ENCODE measurements around the gene PDE4D. TPM values are rescaled to one million over a fixed set of nuclear protein-coding genes. Genes with fewer than 3 reads are reported as not detected.

The PDE4D gene
- total RNA-seq, 4 donors from 2014 or later: 15.9 to 66.3 (median 48.7) TPM

- Histone ChIP-seq H3K27me3 (no peaks in the 10 kb centered on the region), H3K9me3 (no peaks in the 10 kb centered on the region), H3K4me3 (no peak overlapping the region), H3K4me1 (peaks cover 0 to 8% (median 0%) of the 10 kb centered on the region in 4 donors), H3K36me3 (no peaks in the 10 kb centered on the region), H3K27ac (no peak overlapping the region)
- 66 to 69% methylated on average over 4 of the region's 4 CpGs for WGBS, 2 donors
- no peak for TF ChIP-seq EP300 (IDR thresholded peaks at IDR 0.05)
- no peak for DNase-seq (ENCODE audit: low spot score in 2 of 2)
Measured at GRCh38 chr5:59604111-59604510, 289.4 kb downstream of the PDE4D start.

- 40 to 56% methylated on average over 3 of the region's 3 CpGs for WGBS, 2 donors
Measured at GRCh38 chr5:59600998-59601397, 292.5 kb downstream of the PDE4D start.

GRCh38 chr5:59600153-59600552 is 293.4 kb downstream of the PDE4D start:
- TF ChIP-seq EP300 (IDR thresholded peaks at IDR 0.05): no peak
- TF ChIP-seq POLR2A (IDR thresholded peaks at IDR 0.05): no peak
- TF ChIP-seq, protein P1, sequence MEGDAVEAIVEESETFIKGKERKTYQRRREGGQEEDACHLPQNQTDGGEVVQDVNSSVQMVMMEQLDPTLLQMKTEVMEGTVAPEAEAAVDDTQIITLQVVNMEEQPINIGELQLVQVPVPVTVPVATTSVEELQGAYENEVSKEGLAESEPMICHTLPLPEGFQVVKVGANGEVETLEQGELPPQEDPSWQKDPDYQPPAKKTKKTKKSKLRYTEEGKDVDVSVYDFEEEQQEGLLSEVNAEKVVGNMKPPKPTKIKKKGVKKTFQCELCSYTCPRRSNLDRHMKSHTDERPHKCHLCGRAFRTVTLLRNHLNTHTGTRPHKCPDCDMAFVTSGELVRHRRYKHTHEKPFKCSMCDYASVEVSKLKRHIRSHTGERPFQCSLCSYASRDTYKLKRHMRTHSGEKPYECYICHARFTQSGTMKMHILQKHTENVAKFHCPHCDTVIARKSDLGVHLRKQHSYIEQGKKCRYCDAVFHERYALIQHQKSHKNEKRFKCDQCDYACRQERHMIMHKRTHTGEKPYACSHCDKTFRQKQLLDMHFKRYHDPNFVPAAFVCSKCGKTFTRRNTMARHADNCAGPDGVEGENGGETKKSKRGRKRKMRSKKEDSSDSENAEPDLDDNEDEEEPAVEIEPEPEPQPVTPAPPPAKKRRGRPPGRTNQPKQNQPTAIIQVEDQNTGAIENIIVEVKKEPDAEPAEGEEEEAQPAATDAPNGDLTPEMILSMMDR (IDR thresholded peaks at IDR 0.05): no peak
- Histone ChIP-seq H3K27me3 (no peaks in the 10 kb centered on the region), H3K9me3 (no peaks in the 10 kb centered on the region), H3K27ac (no peak overlapping the region), H3K4me1 (peaks cover 0 to 12% (median 0%) of the 10 kb centered on the region in 4 donors), H3K4me3 (no peak overlapping the region), H3K36me3 (no peaks in the 10 kb centered on the region)
- DNase-seq (ENCODE audit: low spot score in 2 of 2): no peak
- WGBS, 2 donors: 97 to 100% methylated on average over 2 of the region's 2 CpGs

More at GRCh38 chr5:59600998-59601397, 292.5 kb downstream of the PDE4D start:
- no peaks in the 10 kb centered on the region for H3K27me3 ChIP-seq
- no peak overlapping the region for H3K4me3 ChIP-seq
- no peaks in the 10 kb centered on the region for H3K9me3 ChIP-seq
- no peak for DNase-seq (ENCODE audit: low spot score in 2 of 2)
- no peaks in the 10 kb centered on the region for H3K36me3 ChIP-seq
- peaks cover 0 to 12% (median 0%) of the 10 kb centered on the region in 4 donors for H3K4me1 ChIP-seq
- TF ChIP-seq POLR2A (IDR thresholded peaks at IDR 0.05) (no peak), EP300 (IDR thresholded peaks at IDR 0.05) (no peak)
- TF ChIP-seq, protein P1 (IDR thresholded peaks at IDR 0.05): no peak
- no peak overlapping the region for H3K27ac ChIP-seq

DNA sequence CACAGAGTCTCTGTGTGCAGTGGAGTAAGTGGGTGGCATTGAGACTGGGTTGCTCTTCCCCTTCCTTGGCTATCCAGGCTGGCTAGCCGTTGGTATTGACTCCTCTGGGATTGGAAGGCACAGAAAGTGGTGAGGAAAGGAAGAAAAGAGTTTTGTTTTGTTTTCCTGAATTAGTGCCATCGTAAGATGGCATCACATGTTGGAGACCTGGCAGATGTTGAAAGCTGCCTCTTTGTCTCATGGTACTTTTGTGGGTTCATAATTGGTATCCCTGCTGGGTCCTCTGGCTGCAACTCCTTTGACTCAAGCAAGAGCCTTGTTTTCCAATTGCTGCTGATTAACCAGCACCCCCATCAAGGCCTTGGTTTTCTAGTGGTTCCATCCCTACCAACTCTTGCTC is 293.8 kb downstream of the PDE4D start:
- H3K9me3 ChIP-seq: no peaks in the 10 kb centered on the region
- DNase-seq (ENCODE audit: low spot score in 2 of 2): no peak
- no peaks in the 10 kb centered on the region for H3K36me3 ChIP-seq
- H3K27me3 ChIP-seq: no peaks in the 10 kb centered on the region
- H3K4me3 ChIP-seq: no peak overlapping the region
- peaks cover 0 to 12% (median 0%) of the 10 kb centered on the region in 4 donors for H3K4me1 ChIP-seq
- no peak for TF ChIP-seq EP300 (IDR thresholded peaks at IDR 0.05)
- no peak for TF ChIP-seq POLR2A (IDR thresholded peaks at IDR 0.05)
- TF ChIP-seq, protein P1 (IDR thresholded peaks at IDR 0.05): no peak
- no peak overlapping the region for H3K27ac ChIP-seq
- whole genome bisulfite sequencing, 2 donors: 75 to 87% methylated on average over 2 of the region's 2 CpGs

DNA sequence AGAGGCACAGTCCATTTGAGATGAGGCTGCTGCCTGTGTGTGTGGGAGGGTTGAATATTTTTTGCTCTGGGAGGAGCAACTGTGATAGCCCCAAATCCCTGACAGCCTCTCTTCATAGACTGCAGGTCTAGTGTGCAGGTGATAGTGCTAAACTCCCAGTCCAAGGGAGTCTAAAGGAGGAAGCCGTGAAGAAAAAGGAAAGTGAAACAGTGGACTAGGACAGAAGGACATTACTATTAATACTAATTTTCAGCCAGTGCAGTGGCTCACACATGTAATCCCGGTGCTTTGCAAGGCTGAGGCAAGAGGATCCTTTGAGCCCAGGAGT is 295.0 kb downstream of the PDE4D start:
- Histone ChIP-seq H3K9me3 (no peaks in the 10 kb centered on the region), H3K27me3 (no peaks in the 10 kb centered on the region), H3K4me3 (peak overlapping the region in 2 of 4 donors; percentile 25 to 34), H3K4me1 (peaks cover 0 to 12% (median 0%) of the 10 kb centered on the region in 4 donors), H3K27ac (peak overlapping the region in 1 of 4 donors; percentile 46), H3K36me3 (no peaks in the 10 kb centered on the region)
- WGBS, 2 donors: 30 to 45% methylated on average over 2 of the region's 2 CpGs
- no peak for DNase-seq (ENCODE audit: low spot score in 2 of 2)
- TF ChIP-seq, protein P1 (IDR thresholded peaks at IDR 0.05): no peak
- TF ChIP-seq EP300 (IDR thresholded peaks at IDR 0.05) (no peak), POLR2A (IDR thresholded peaks at IDR 0.05) (no peak)

Measured in tibial nerve (tissue), 4 donors.